Panc1 (cell line): Measurements from ENCODE around the gene CCT8.

ENCODE experiments used
- CTCF ChIP-seq: fragments of 450-650 bp; IDR thresholded peaks from 2 replicates; pipeline ENCODE4 v1.5.1; 2017; ENCODE audit warnings: mild to moderate bottlenecking
- POLR2AphosphoS5 ChIP-seq: IDR thresholded peaks from 2 replicates; pipeline ENCODE4 v1.6.1; 2012; ENCODE audit warnings: mild to moderate bottlenecking, low read depth, low read length, moderate library complexity
- REST ChIP-seq, 2 experiments: IDR thresholded peaks; 2 replicates each; pipeline ENCODE4 v1.6.1; 2011 to 2012; ENCODE audit warnings: low read depth in 2 of 2, control low read depth in 1 of 2, low read length in 1 of 2, mild to moderate bottlenecking in 1 of 2, moderate library complexity in 1 of 2; ENCODE audit not compliant: insufficient read depth in 1 of 2
- SIN3A ChIP-seq: IDR thresholded peaks from 2 replicates; pipeline ENCODE4 v1.6.1; 2012; ENCODE audit warnings: low read depth, mild to moderate bottlenecking, low read length, moderate library complexity, borderline replicate concordance; ENCODE audit not compliant: insufficient read depth
- TCF7L2 ChIP-seq: IDR thresholded peaks from 2 replicates; pipeline ENCODE4 v1.6.1; 2011; ENCODE audit warnings: mild to moderate bottlenecking, low read depth, low read length, inconsistent platforms

- TF ChIP-seq REST (IDR thresholded peaks at IDR 0.05; ENCODE audit: insufficient read depth in 1 of 2, low read depth in 2 of 2, low read length in 1 of 2) (no peak), CTCF (no peak), SIN3A (no peak), POLR2AphosphoS5 (no peak), TCF7L2 (no peak)
These were observed 17.4 kb downstream of the CCT8 start for GRCh38 chr21:29056005-29056404.
